HCT116 (cell line): ENCODE results near the gene LSS. TPM values are rescaled to one million over a fixed set of nuclear protein-coding genes. Genes with fewer than 3 reads are reported as not detected.

Source experiments
- ATAC-seq: fragments of 200-7000 bp; cut with Tn5 transposase; 2 replicates; pipeline ENCODE4 v1.9.1; 2020; ENCODE audit warnings: mild to moderate bottlenecking, moderate library complexity
- BruUV-seq: library from RNA; stranded (reverse); fragments of 400-500 nt; replicated peaks from 2 replicates; lab custom pipeline; 2021; lab: Mats Ljungman, UMichigan
- CTCF ChIA-PET: fragments of 300-600 bp; sonication (Branson Sonifier 250); formaldehyde crosslinking; loops from one replicate; lab custom pipeline; 2021; ENCODE audit warnings: antibody characterized with exemption; lab: Charles Lee
- POLR2A ChIA-PET: fragments of 300-600, 350-600 bp; sonication (Branson Sonifier 250); formaldehyde crosslinking; loops from one replicate; lab custom pipeline; 2021; ENCODE audit warnings: antibody characterized with exemption; lab: Charles Lee
- RAD21 ChIA-PET, 2 experiments: fragments of 300-600 bp; sonication (Branson Sonifier 250); formaldehyde crosslinking; loops; one replicate each; lab custom pipeline; 2023; ENCODE audit warnings: low total read pairs in 2 of 2; ENCODE audit not compliant: uncharacterized antibody in 2 of 2, unreplicated experiment in 2 of 2, low non-redundant PET in 1 of 2; lab: Charles Lee
- DNase-seq: peaks from one replicate; pipeline ENCODE4 v3.0.0-alpha.2; 2010; ENCODE audit warnings: low read depth, low spot score
- H2AFZ ChIP-seq: fragments of 200-600 bp; shearing (Covaris generic), sonication (generic); 2 replicates; pipeline ENCODE4 v1.6.1; 2017; ENCODE audit warnings: low read depth, mixed run types, mixed read lengths, antibody characterized with exemption, low read length; ENCODE audit not compliant: poor library complexity, severe bottlenecking
- H3K27ac ChIP-seq: 2 replicates; pipeline ENCODE4 v1.5.1; 2012; ENCODE audit warnings: low read depth, low read length
- H3K27me3 ChIP-seq: fragments of 200-600 bp; sonication (generic); 2 replicates; pipeline ENCODE4 v1.6.1; 2016; ENCODE audit warnings: mixed run types, low read length, mixed read lengths; ENCODE audit not compliant: insufficient read depth
- H3K36me3 ChIP-seq, 2 experiments: fragments of 200-500 bp in 1 of 2; fragments of 200-600 bp in 1 of 2; sonication (Bioruptor generic) in 1 of 2; sonication (generic) in 1 of 2; 2 replicates each; pipeline versions ENCODE4 v1.5.1 to v1.6.1; 2014 to 2016; ENCODE audit warnings: low read length in 2 of 2, inconsistent platforms in 1 of 2, mixed read lengths in 1 of 2, mixed run types in 1 of 2; ENCODE audit not compliant: insufficient read depth in 2 of 2, control insufficient read depth in 1 of 2
- H3K4me1 ChIP-seq, 2 experiments: fragments of 200-600 bp in 1 of 2; sonication (generic) in 1 of 2; 2 replicates each; pipeline versions ENCODE4 v1.5.1 to v1.6.1; 2012 to 2017; ENCODE audit warnings: low read length in 2 of 2, inconsistent platforms in 1 of 2, mild to moderate bottlenecking in 1 of 2, mixed read lengths in 1 of 2, mixed run types in 1 of 2, moderate library complexity in 1 of 2; ENCODE audit not compliant: insufficient read depth in 2 of 2, control insufficient read depth in 1 of 2
- H3K4me2 ChIP-seq: fragments of 200-600 bp; sonication (generic); 2 replicates; pipeline ENCODE4 v1.6.1; 2017; ENCODE audit warnings: mixed run types, low read length, mixed read lengths
- H3K4me3 ChIP-seq, 2 experiments: fragments of 200-600 bp in 1 of 2; sonication (generic) in 1 of 2; replicated peaks in 1 of 2; 2 replicates each; pipeline ENCODE4 v1.5.1; 2011 to 2016; ENCODE audit warnings: low read length in 2 of 2, control low read depth in 1 of 2, low read depth in 1 of 2, mild to moderate bottlenecking in 1 of 2, mixed read lengths in 1 of 2, mixed run types in 1 of 2
- H3K79me2 ChIP-seq: fragments of 200-600 bp; sonication (generic); 2 replicates; pipeline ENCODE4 v1.6.1; 2017; ENCODE audit warnings: mild to moderate bottlenecking, mixed run types, low read length, moderate library complexity, mixed read lengths; ENCODE audit not compliant: insufficient read depth
- H3K9ac ChIP-seq: fragments of 200-600 bp; sonication (generic); 2 replicates; pipeline ENCODE4 v1.6.1; 2016; ENCODE audit warnings: low read length, mixed read lengths
- H3K9me2 ChIP-seq: fragments of 200-600 bp; sonication (generic), shearing (Covaris generic); 2 replicates; pipeline ENCODE4 v1.6.1; 2017; ENCODE audit warnings: mixed run types, mild to moderate bottlenecking, moderate library complexity; ENCODE audit not compliant: insufficient read depth
- H3K9me3 ChIP-seq, 2 experiments: fragments of 200-500 bp in 1 of 2; fragments of 200-600 bp in 1 of 2; sonication (Bioruptor generic) in 1 of 2; sonication (generic) in 1 of 2; 2 replicates each; pipeline ENCODE4 v1.6.1; 2014 to 2017; ENCODE audit warnings: low read length in 2 of 2, mixed read lengths in 2 of 2, inconsistent platforms in 1 of 2, low read depth in 1 of 2, mild to moderate bottlenecking in 1 of 2, mixed run types in 1 of 2, moderate library complexity in 1 of 2; ENCODE audit not compliant: control insufficient read depth in 1 of 2, insufficient read depth in 1 of 2
- H4K20me1 ChIP-seq: fragments of 200-600 bp; sonication (generic), shearing (Covaris generic); 2 replicates; pipeline ENCODE4 v1.6.1; 2017; ENCODE audit warnings: mixed run types, mild to moderate bottlenecking, moderate library complexity; ENCODE audit not compliant: insufficient read depth
- ATF3 ChIP-seq: IDR thresholded peaks from 2 replicates; pipeline ENCODE4 v1.6.1; 2012
- CBX3 ChIP-seq: IDR thresholded peaks from 2 replicates; pipeline ENCODE4 v1.6.1; 2012; ENCODE audit warnings: low read depth
- CTCF ChIP-seq, 3 experiments: fragments of 200-600 bp in 1 of 3; sonication (generic) in 1 of 3; IDR thresholded peaks in 2 of 3; conservative IDR thresholded peaks in 1 of 3; 2 replicates each; pipeline ENCODE4 v1.5.1; 2012 to 2017; ENCODE audit warnings: low read depth in 2 of 3, low read length in 2 of 3, antibody characterized with exemption in 1 of 3, borderline replicate concordance in 1 of 3, control low read depth in 1 of 3, mild to moderate bottlenecking in 1 of 3, mixed read lengths in 1 of 3, mixed run types in 1 of 3, moderate library complexity in 1 of 3; ENCODE audit not compliant: insufficient read depth in 1 of 3
- ELF1 ChIP-seq: IDR thresholded peaks from 2 replicates; pipeline ENCODE4 v1.6.1; 2012; ENCODE audit warnings: low read depth, borderline replicate concordance
- EZH2 ChIP-seq: fragments of 200-600 bp; sonication (generic); IDR thresholded peaks from 2 replicates; pipeline ENCODE4 v1.6.1; 2017; ENCODE audit warnings: antibody characterized with exemption, mixed run types
- FOSL1 ChIP-seq: IDR thresholded peaks from 2 replicates; pipeline ENCODE4 v1.6.1; 2012; ENCODE audit warnings: low read depth
- POLR2A ChIP-seq: IDR thresholded peaks from 2 replicates; pipeline ENCODE4 v1.7.0; 2011; ENCODE audit warnings: borderline replicate concordance; ENCODE audit not compliant: insufficient read depth, insufficient read length; ENCODE audit errors: extremely low read depth
- POLR2AphosphoS5 ChIP-seq: IDR thresholded peaks from 2 replicates; pipeline ENCODE4 v1.6.1; 2011; ENCODE audit warnings: mild to moderate bottlenecking, low read depth, low read length, moderate library complexity
- REST ChIP-seq: IDR thresholded peaks from 2 replicates; pipeline ENCODE4 v1.6.1; 2012; ENCODE audit warnings: low read depth
- TCF7L2 ChIP-seq: IDR thresholded peaks from 2 replicates; pipeline ENCODE4 v1.7.0; 2011; ENCODE audit warnings: borderline replicate concordance, inconsistent platforms; ENCODE audit not compliant: insufficient read depth, insufficient read length; ENCODE audit errors: extremely low read depth
- ZBTB33 ChIP-seq: IDR thresholded peaks from 2 replicates; pipeline ENCODE4 v1.6.1; 2011; ENCODE audit warnings: mild to moderate bottlenecking, low read length, moderate library complexity; ENCODE audit not compliant: insufficient replicate concordance; ENCODE audit errors: extremely low read depth
- ZNF274 ChIP-seq: fragments of 200-500 bp; sonication (Bioruptor generic); IDR thresholded peaks from 2 replicates; pipeline ENCODE4 v1.6.1; 2014; ENCODE audit warnings: mild to moderate bottlenecking, low read depth, low read length, inconsistent platforms
- intact Hi-C: fragments of 100-400 bp; cut with micrococcal nuclease; formaldehyde crosslinking; loops from 2 replicates; pipeline ENCODE4 v1.10.0; 2022
- total RNA-seq: library from RNA; stranded (reverse); gene quantifications from one replicate; pipeline ENCODE4 v1.2.1, GENCODE V29; 2021; ENCODE audit not compliant: unreplicated experiment

The LSS gene
- total RNA-seq, 1 experiment from 2014 or later: 44.7 TPM

GRCh38 chr21:46273341-46273740, 44.8 kb upstream of the LSS start:
- TF ChIP-seq REST: no peak
- no peak for TF ChIP-seq ATF3
- TF ChIP-seq EZH2: no peak
- no peak for TF ChIP-seq CTCF (IDR thresholded peaks at IDR 0.05 in 2 of 3, conservative IDR thresholded peaks at IDR 0.05 in 1 of 3; ENCODE audit: borderline replicate concordance in 1 of 3, insufficient read depth in 1 of 3, low read depth in 2 of 3, low read length in 2 of 3)
- TF ChIP-seq TCF7L2: no peak
- TF ChIP-seq ELF1: no peak
- no peak for TF ChIP-seq ZNF274
- no peak for TF ChIP-seq POLR2A
- TF ChIP-seq POLR2AphosphoS5: no peak
- no peak for TF ChIP-seq FOSL1
- TF ChIP-seq ZBTB33: no peak
- TF ChIP-seq CBX3: no peak
- Histone ChIP-seq H3K9me2 (no peaks in the 10 kb centered on the region), H3K4me3 (no peak overlapping the region), H3K79me2 (peaks cover 31% of the 10 kb centered on the region), H3K4me1 (no peaks in the 10 kb centered on the region), H3K9me3 (no peaks in the 10 kb centered on the region), H2AFZ (no peak overlapping the region), H3K27me3 (no peaks in the 10 kb centered on the region), H3K36me3 (peaks cover 62 to 72% of the 10 kb centered on the region in 2 experiments), H3K9ac (no peak overlapping the region), H3K4me2 (no peak overlapping the region), H3K27ac (no peak overlapping the region), H4K20me1 (no peaks in the 10 kb centered on the region)
- ChIA-PET RAD21 (no interaction called here), POLR2A (no interaction called here), CTCF (no interaction called here)
- intact Hi-C loops: no loop called here
- no TSS peak for BruUV-seq
- ATAC-seq (no peak), DNase-seq (no peak)
